Measurements from ENCODE around the gene ZP1. TPM values are rescaled to one million over a fixed set of nuclear protein-coding genes. Genes with fewer than 3 reads are reported as not detected.

The ZP1 gene
- total RNA-seq, 4 donors from 2014 or later, result 0.26 TPM; not detected in 3

GRCh38 chr11:60915248-60915914 is 48.0 kb downstream of the ZP1 start:
- DNase-seq (ENCODE audit: extremely low spot score), result no peak
- intact Hi-C loops (cut with DNase I), result no loop called here
- TF ChIP-seq POLR2A (IDR thresholded peaks at IDR 0.05; ENCODE audit: low read depth) (no peak), POLR2AphosphoS5 (IDR thresholded peaks at IDR 0.05) (peak; percentile 29 to 43), EP300 (IDR thresholded peaks at IDR 0.05) (no peak), CTCF (IDR thresholded peaks at IDR 0.05) (peak; percentile 30 to 42 (median 31))
- Histone ChIP-seq H3K27ac (replicated peaks in 1 of 4) (peak overlapping the region; percentile 93 to 96 (median 94)), H3K36me3 (peaks cover 7 to 15% (median 8%) of the 10 kb centered on the region in 4 donors), H3K9me3 (no peaks in the 10 kb centered on the region), H3K4me3 (peak overlapping the region; percentile 74 to 92 (median 80)), H3K4me1 (peaks cover 54 to 70% (median 65%) of the 10 kb centered on the region in 4 donors), H3K27me3 (no peaks in the 10 kb centered on the region)
- 5% methylated on average over 17 of the region's 17 CpGs for WGBS

GRCh38 chr11:60916669-60917206 is 49.4 kb downstream of the ZP1 start:
- TF ChIP-seq EP300 (IDR thresholded peaks at IDR 0.05) (no peak), CTCF (IDR thresholded peaks at IDR 0.05) (no peak), POLR2A (IDR thresholded peaks at IDR 0.05; ENCODE audit: low read depth) (no peak), POLR2AphosphoS5 (IDR thresholded peaks at IDR 0.05) (no peak)
- 82% methylated on average over 3 of the region's 3 CpGs for WGBS
- Histone ChIP-seq H3K27ac (replicated peaks in 1 of 4) (peak overlapping the region in 1 of 4 donors; percentile 2), H3K9me3 (no peaks in the 10 kb centered on the region), H3K27me3 (no peaks in the 10 kb centered on the region), H3K4me3 (no peak overlapping the region), H3K36me3 (peaks cover 20 to 29% (median 22%) of the 10 kb centered on the region in 4 donors), H3K4me1 (peaks cover 54 to 65% (median 61%) of the 10 kb centered on the region in 4 donors)
- no peak for DNase-seq (ENCODE audit: extremely low spot score)
- intact Hi-C loops (cut with DNase I), result no loop called here

- intact Hi-C loops (cut with DNase I), result no loop called here
- peaks cover 54 to 65% (median 60%) of the 10 kb centered on the region in 4 donors for H3K4me1 ChIP-seq
- WGBS, result 100% methylated on average over 1 of the region's 1 CpG
- no peak for DNase-seq (ENCODE audit: extremely low spot score)
- H3K27ac ChIP-seq (replicated peaks in 1 of 4), result peak overlapping the region in 1 of 4 donors; percentile 2
- H3K36me3 ChIP-seq, result peaks cover 26 to 34% (median 27%) of the 10 kb centered on the region in 4 donors
- TF ChIP-seq POLR2AphosphoS5 (IDR thresholded peaks at IDR 0.05) (no peak), CTCF (IDR thresholded peaks at IDR 0.05) (no peak), POLR2A (IDR thresholded peaks at IDR 0.05; ENCODE audit: low read depth) (no peak), EP300 (IDR thresholded peaks at IDR 0.05) (no peak)
- no peak overlapping the region for H3K4me3 ChIP-seq
- no peaks in the 10 kb centered on the region for H3K9me3 ChIP-seq
- no peaks in the 10 kb centered on the region for H3K27me3 ChIP-seq
Observed at GRCh38 chr11:60917267-60917666, 49.9 kb downstream of the ZP1 start.

GRCh38 chr11:60918251-60918938 is 51.1 kb downstream of the ZP1 start:
- no peak for DNase-seq (ENCODE audit: extremely low spot score)
- Histone ChIP-seq H3K9me3 (no peaks in the 10 kb centered on the region), H3K27me3 (peaks cover 0 to 3% (median 0%) of the 10 kb centered on the region in 4 donors), H3K4me1 (peaks cover 46 to 58% (median 51%) of the 10 kb centered on the region in 4 donors), H3K36me3 (peaks cover 34 to 45% (median 38%) of the 10 kb centered on the region in 4 donors), H3K27ac (replicated peaks in 1 of 4) (no peak overlapping the region), H3K4me3 (no peak overlapping the region)
- intact Hi-C loops (cut with DNase I), result no loop called here
- no peak for TF ChIP-seq CTCF (IDR thresholded peaks at IDR 0.05)
- TF ChIP-seq POLR2A (IDR thresholded peaks at IDR 0.05; ENCODE audit: low read depth), result no peak
- no peak for TF ChIP-seq POLR2AphosphoS5 (IDR thresholded peaks at IDR 0.05)
- TF ChIP-seq EP300 (IDR thresholded peaks at IDR 0.05), result no peak
- WGBS, result 95% methylated on average over 4 of the region's 4 CpGs

All from esophagus muscularis mucosa (tissue), 4 donors.